GM21717 (cell line): ENCODE data around the gene GGA1.

Experiments
- ATAC-seq: cut with Tn5 transposase; IDR thresholded peaks from one replicate; pipeline ENCODE4 v1.9.1; 2021; ENCODE audit warnings: mild to moderate bottlenecking, moderate library complexity; ENCODE audit not compliant: unreplicated experiment

The GGA1 gene

GRCh38 chr22:37608477-37609239, at the start of gene GGA1:
TSS of gene GGA1 (plus strand) at chr22:37608834. CDS start at chr22:37608861, 27 bp downstream.
- ATAC-seq: peak; percentile 68

- ATAC-seq: no peak
Observed at GRCh38 chr22:37559521-37559900, 49.1 kb upstream of the GGA1 start.

- no peak for ATAC-seq
Observed at GRCh38 chr22:37559901-37560607, 48.6 kb upstream of the GGA1 start, which contains the start of gene CDC42EP1. TSS of gene CDC42EP1 (plus strand) at chr22:37560480. CDS start at chr22:37566350, 5,870 bp downstream.

- no peak for ATAC-seq
Observed at GRCh38 chr22:37560608-37561211, 47.9 kb upstream of the GGA1 start.

- ATAC-seq: no peak
Observed at GRCh38 chr22:37561212-37562048, 47.2 kb upstream of the GGA1 start.

GRCh38 chr22:37562049-37562875, 46.4 kb upstream of the GGA1 start:
- ATAC-seq: no peak

- ATAC-seq: no peak
Observed at GRCh38 chr22:37563153-37564081, 45.2 kb upstream of the GGA1 start.

GRCh38 chr22:37564111-37564711, 44.4 kb upstream of the GGA1 start:
- no peak for ATAC-seq

GRCh38 chr22:37565830-37566229, 42.8 kb upstream of the GGA1 start:
- no peak for ATAC-seq

GRCh38 chr22:37566329-37566837, 42.3 kb upstream of the GGA1 start:
- no peak for ATAC-seq

- ATAC-seq: peak; percentile 60
Observed at GRCh38 chr22:37566903-37567798, 41.5 kb upstream of the GGA1 start.

- no peak for ATAC-seq
Observed at GRCh38 chr22:37568012-37568411, 40.6 kb upstream of the GGA1 start.

- ATAC-seq: no peak
Observed at GRCh38 chr22:37568448-37569008, 40.1 kb upstream of the GGA1 start.

GRCh38 chr22:37569009-37569920, 39.4 kb upstream of the GGA1 start:
- ATAC-seq: no peak

- no peak for ATAC-seq
Observed at GRCh38 chr22:37569921-37570660, 38.5 kb upstream of the GGA1 start.
